ENCODE data around the gene TSHZ2. TPM values are rescaled to one million over a fixed set of nuclear protein-coding genes. Genes with fewer than 3 reads are reported as not detected.

TSHZ2 gene
- total and polyA plus RNA-seq, 2 donors (not counting 3 experiments of a cell fraction or from before 2014, with no cell fraction given) = not detected

DNA sequence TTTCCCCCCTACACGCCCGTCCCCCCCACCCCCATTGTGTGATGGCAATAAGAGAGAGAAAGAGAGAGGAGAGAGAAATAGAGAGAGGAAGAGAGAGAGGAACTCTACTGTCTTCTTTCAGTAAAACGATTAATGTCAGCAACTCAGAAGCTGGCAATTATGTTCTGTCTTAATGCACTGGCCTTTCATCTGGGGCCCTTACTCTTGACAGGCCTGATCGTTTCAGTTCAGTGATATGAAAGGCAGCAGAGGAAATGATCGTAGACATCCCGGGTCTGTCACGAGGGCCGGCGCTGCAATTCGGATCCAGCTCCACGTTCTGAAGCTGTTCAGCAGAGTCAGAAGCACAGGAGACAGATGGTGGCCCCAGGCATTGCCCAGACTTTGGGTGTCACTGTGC, 312.5 kb downstream of the TSHZ2 start:
- Histone ChIP-seq H3K4me3 (replicated peaks in 1 of 3; ENCODE audit: insufficient read depth in 1 of 3, low read depth in 1 of 3, low read length in 3 of 3) (no peak overlapping the region), H3K4me2 (ENCODE audit: insufficient read depth, low read length) (no peak overlapping the region), H3K36me3 (ENCODE audit: control insufficient read depth in 2 of 2, extremely low read depth in 1 of 2, insufficient read depth in 2 of 2, low read length in 2 of 2) (no peaks in the 10 kb centered on the region), H3K9me3 (replicated peaks; ENCODE audit: control insufficient read depth, insufficient read depth, low read length) (no peaks in the 10 kb centered on the region), H3K27me3 (ENCODE audit: control insufficient read depth in 2 of 2, insufficient read depth in 2 of 2, low read length in 2 of 2) (no peaks in the 10 kb centered on the region), H3K79me2 (ENCODE audit: control insufficient read depth, insufficient read depth, low read length) (no peaks in the 10 kb centered on the region), H3K9ac (replicated peaks; ENCODE audit: extremely low read depth, insufficient read depth, low read length) (no peak overlapping the region), H3K27ac (ENCODE audit: insufficient read depth, low read depth, low read length) (no peak overlapping the region), H3K9me1 (replicated peaks; ENCODE audit: control insufficient read depth, extremely low read depth, insufficient read depth, low read length) (no peaks in the 10 kb centered on the region), H4K20me1 (replicated peaks; ENCODE audit: control insufficient read depth, extremely low read depth, insufficient read depth, low read length) (no peaks in the 10 kb centered on the region), H3K4me1 (ENCODE audit: control insufficient read depth, extremely low read depth, insufficient read depth, low read length) (no peaks in the 10 kb centered on the region), H2AFZ (ENCODE audit: low read depth, low read length) (no peak overlapping the region)
- intact Hi-C loops (cut with micrococcal nuclease) (no loop called here), dilution Hi-C loops (cut with MboI; ENCODE audit: extremely low pct_ligation_motif_present, low sequenced_read_pairs) (no loop called here)
- no peak for FAIRE-seq
- no peak for DNase-seq (ENCODE audit: low read depth, low spot score)
- no TSS peak for BruUV-seq (replicated peaks)
- POLR2A ChIA-PET = no interaction called here
- CTCF ChIA-PET = no interaction called here
- no peak for TF ChIP-seq POLR2A (IDR thresholded peaks at IDR 0.05; ENCODE audit: low read depth, low read length)
- no peak for TF ChIP-seq FOS (IDR thresholded peaks at IDR 0.05; ENCODE audit: borderline replicate concordance, insufficient read depth, low read length)
- no peak for TF ChIP-seq GATA2 (IDR thresholded peaks at IDR 0.05; ENCODE audit: insufficient read depth, insufficient read length, low read depth, low read length)
- TF ChIP-seq, protein P1, sequence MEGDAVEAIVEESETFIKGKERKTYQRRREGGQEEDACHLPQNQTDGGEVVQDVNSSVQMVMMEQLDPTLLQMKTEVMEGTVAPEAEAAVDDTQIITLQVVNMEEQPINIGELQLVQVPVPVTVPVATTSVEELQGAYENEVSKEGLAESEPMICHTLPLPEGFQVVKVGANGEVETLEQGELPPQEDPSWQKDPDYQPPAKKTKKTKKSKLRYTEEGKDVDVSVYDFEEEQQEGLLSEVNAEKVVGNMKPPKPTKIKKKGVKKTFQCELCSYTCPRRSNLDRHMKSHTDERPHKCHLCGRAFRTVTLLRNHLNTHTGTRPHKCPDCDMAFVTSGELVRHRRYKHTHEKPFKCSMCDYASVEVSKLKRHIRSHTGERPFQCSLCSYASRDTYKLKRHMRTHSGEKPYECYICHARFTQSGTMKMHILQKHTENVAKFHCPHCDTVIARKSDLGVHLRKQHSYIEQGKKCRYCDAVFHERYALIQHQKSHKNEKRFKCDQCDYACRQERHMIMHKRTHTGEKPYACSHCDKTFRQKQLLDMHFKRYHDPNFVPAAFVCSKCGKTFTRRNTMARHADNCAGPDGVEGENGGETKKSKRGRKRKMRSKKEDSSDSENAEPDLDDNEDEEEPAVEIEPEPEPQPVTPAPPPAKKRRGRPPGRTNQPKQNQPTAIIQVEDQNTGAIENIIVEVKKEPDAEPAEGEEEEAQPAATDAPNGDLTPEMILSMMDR (IDR thresholded peaks at IDR 0.05; ENCODE audit: extremely low read depth in 1 of 2, insufficient read depth in 1 of 2, low read depth in 1 of 2, low read length in 2 of 2) = no peak
- TF ChIP-seq POLR2AphosphoS5 (IDR thresholded peaks at IDR 0.05; ENCODE audit: insufficient read depth, low read depth, low read length) = no peak
- TF ChIP-seq JUN (IDR thresholded peaks at IDR 0.05; ENCODE audit: borderline replicate concordance, insufficient read depth, insufficient read length, low read depth) = no peak
- TF ChIP-seq, protein P2, sequence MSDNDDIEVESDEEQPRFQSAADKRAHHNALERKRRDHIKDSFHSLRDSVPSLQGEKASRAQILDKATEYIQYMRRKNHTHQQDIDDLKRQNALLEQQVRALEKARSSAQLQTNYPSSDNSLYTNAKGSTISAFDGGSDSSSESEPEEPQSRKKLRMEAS (IDR thresholded peaks at IDR 0.05; ENCODE audit: insufficient read depth, insufficient read length) = no peak
